ENCODE data around the gene NPAS3. TPM values are rescaled to one million over a fixed set of nuclear protein-coding genes. Genes with fewer than 3 reads are reported as not detected.

NPAS3 gene
- total RNA-seq: 0.13 and 0.65 TPM in 2 replicates
- 0.06 and 0.10 TPM in 2 replicates for polyA plus RNA-seq
- polyA plus RNA-seq (2011; cell fraction: cytosol; rRNA removed): 0.09 and 0.13 TPM in 2 replicates
- polyA plus RNA-seq (2011; cell fraction: nucleus; rRNA removed): 0.07 and 0.31 TPM in 2 replicates
- polyA plus RNA-seq (2012): 0.09 and 0.19 TPM in 2 replicates
- 0.12 and 0.66 TPM in 2 replicates for polyA minus RNA-seq
- polyA minus RNA-seq (2011; cell fraction: cytosol; rRNA and poly(A)+ RNA removed): not detected
- 0.19 and 1.1 TPM in 2 replicates for polyA minus RNA-seq (2011; cell fraction: nucleus; rRNA and poly(A)+ RNA removed)
- percentile 23 among the genes with signal in this experiment for Bru-seq, nascent RNA
- BruChase-seq, experiment 1, labeled RNA remaining after a 6-hour chase: percentile 26 among the genes with signal in this experiment
- percentile 27 among the genes with signal in this experiment for BruChase-seq, experiment 2, labeled RNA remaining after a 2-hour chase
- long read RNA-seq: 0 reads

DNA sequence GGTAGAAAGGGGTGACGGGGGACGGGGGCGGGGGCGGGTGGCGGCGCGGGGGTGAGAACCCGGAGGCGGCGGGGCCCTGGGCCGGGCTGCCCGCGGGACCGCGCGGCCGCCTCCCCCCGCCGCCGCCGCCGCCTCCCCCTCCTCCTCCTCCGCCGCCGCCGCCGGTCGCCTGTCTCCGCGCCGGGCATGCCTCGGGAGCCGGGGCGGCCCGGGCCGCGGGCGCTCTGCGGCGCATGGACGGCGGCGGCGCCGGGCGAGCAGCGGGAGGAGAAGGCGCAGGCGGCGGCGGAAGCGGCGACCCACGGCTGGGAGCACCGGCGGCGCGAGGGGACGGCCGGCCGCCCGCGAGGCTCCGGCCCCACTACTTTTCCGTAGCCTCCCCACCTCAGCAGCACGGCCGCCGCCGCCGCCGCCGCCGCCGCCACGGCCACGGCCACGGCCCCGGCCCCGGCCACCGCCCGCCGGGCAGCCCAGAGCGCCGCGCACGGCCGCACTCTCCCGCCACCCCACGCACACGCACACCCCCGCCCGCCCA lies at the start of gene NPAS3:
NPAS3 (plus strand) TSS at position 161 of the 535 bp plus-strand sequence.
- H2AFZ ChIP-seq (ENCODE audit: low read depth, low read length): peak within 1 kb of the TSS; percentile 53
- H3K4me3 ChIP-seq (replicated peaks in 1 of 3; ENCODE audit: insufficient read depth in 1 of 3, low read depth in 1 of 3, low read length in 3 of 3): peak within 1 kb of the TSS; percentile 20 to 56 (median 56)
- H3K4me1 ChIP-seq (ENCODE audit: control insufficient read depth, extremely low read depth, insufficient read depth, low read length): peaks cover 14% of the 10 kb centered on the region
- dilution Hi-C loops (cut with MboI; ENCODE audit: extremely low pct_ligation_motif_present, low sequenced_read_pairs): no loop called here
- H3K27me3 ChIP-seq (ENCODE audit: control insufficient read depth in 2 of 2, insufficient read depth in 2 of 2, low read length in 2 of 2): peaks cover 37 to 52% of the 10 kb centered on the region in 2 experiments
- no TSS peak for BruUV-seq (replicated peaks)
- H4K20me1 ChIP-seq (replicated peaks; ENCODE audit: control insufficient read depth, extremely low read depth, insufficient read depth, low read length): no peaks in the 10 kb centered on the region
- H3K4me2 ChIP-seq (ENCODE audit: insufficient read depth, low read length): peak within 1 kb of the TSS; percentile 49
- H3K9ac ChIP-seq (replicated peaks; ENCODE audit: extremely low read depth, insufficient read depth, low read length): peak within 1 kb of the TSS; percentile 72
- POLR2A ChIA-PET: no interaction called here
- peak within 1 kb of the TSS; percentile 44 for H3K27ac ChIP-seq (ENCODE audit: insufficient read depth, low read depth, low read length)
- TF ChIP-seq EZH2 (IDR thresholded peaks at IDR 0.05; ENCODE audit: borderline replicate concordance, low read depth, low read length, severe bottlenecking): no peak
- no peak for TF ChIP-seq POLR2A (IDR thresholded peaks at IDR 0.05; ENCODE audit: low read depth, low read length)
- TF ChIP-seq, protein P1, sequence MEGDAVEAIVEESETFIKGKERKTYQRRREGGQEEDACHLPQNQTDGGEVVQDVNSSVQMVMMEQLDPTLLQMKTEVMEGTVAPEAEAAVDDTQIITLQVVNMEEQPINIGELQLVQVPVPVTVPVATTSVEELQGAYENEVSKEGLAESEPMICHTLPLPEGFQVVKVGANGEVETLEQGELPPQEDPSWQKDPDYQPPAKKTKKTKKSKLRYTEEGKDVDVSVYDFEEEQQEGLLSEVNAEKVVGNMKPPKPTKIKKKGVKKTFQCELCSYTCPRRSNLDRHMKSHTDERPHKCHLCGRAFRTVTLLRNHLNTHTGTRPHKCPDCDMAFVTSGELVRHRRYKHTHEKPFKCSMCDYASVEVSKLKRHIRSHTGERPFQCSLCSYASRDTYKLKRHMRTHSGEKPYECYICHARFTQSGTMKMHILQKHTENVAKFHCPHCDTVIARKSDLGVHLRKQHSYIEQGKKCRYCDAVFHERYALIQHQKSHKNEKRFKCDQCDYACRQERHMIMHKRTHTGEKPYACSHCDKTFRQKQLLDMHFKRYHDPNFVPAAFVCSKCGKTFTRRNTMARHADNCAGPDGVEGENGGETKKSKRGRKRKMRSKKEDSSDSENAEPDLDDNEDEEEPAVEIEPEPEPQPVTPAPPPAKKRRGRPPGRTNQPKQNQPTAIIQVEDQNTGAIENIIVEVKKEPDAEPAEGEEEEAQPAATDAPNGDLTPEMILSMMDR (IDR thresholded peaks at IDR 0.05; ENCODE audit: extremely low read depth in 1 of 2, insufficient read depth in 1 of 2, low read depth in 1 of 2, low read length in 2 of 2): no peak
- no peak for TF ChIP-seq JUN (IDR thresholded peaks at IDR 0.05; ENCODE audit: borderline replicate concordance, insufficient read depth, insufficient read length, low read depth)
- no peak for TF ChIP-seq GATA2 (IDR thresholded peaks at IDR 0.05; ENCODE audit: insufficient read depth, insufficient read length, low read depth, low read length)
- TF ChIP-seq, protein P2, sequence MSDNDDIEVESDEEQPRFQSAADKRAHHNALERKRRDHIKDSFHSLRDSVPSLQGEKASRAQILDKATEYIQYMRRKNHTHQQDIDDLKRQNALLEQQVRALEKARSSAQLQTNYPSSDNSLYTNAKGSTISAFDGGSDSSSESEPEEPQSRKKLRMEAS (IDR thresholded peaks at IDR 0.05; ENCODE audit: insufficient read depth, insufficient read length): no peak
- no peak for TF ChIP-seq FOS (IDR thresholded peaks at IDR 0.05; ENCODE audit: borderline replicate concordance, insufficient read depth, low read length)
- TF ChIP-seq MYC (IDR thresholded peaks at IDR 0.05; ENCODE audit: low read depth, low read length): no peak
- no peak for TF ChIP-seq POLR2AphosphoS5 (IDR thresholded peaks at IDR 0.05; ENCODE audit: insufficient read depth, low read depth, low read length)
- no peaks in the 10 kb centered on the region for H3K36me3 ChIP-seq (ENCODE audit: control insufficient read depth in 2 of 2, extremely low read depth in 1 of 2, insufficient read depth in 2 of 2, low read length in 2 of 2)
- CTCF ChIA-PET: no interaction called here
- no peaks in the 10 kb centered on the region for H3K9me1 ChIP-seq (replicated peaks; ENCODE audit: control insufficient read depth, extremely low read depth, insufficient read depth, low read length)
- H3K79me2 ChIP-seq (ENCODE audit: control insufficient read depth, insufficient read depth, low read length): no peaks in the 10 kb centered on the region
- no peaks in the 10 kb centered on the region for H3K9me3 ChIP-seq (replicated peaks; ENCODE audit: control insufficient read depth, insufficient read depth, low read length)
- FAIRE-seq: no peak
- no peak for DNase-seq (ENCODE audit: low read depth, low spot score)
- intact Hi-C loops (cut with micrococcal nuclease): loop anchor here (5.0 to 10.0 kb wide), 4 partner anchors 231 to 1116 kb away; no protein-coding TSS in a partner anchor

Data from endothelial cell of umbilical vein (primary cell).